NCI-H345 treated with DMSO at 0.1 percent for 48 hours (cell line): Measurements from ENCODE around the gene ATG5.
"Not testable (repeated sequence)": the region's sequence is repeated elsewhere in the genome, so short reads cannot be mapped to it uniquely, and the experiment has no call there.

Experiments
- DNase-seq: peaks from one replicate; lab custom pipeline; 2025; ENCODE audit not compliant: unreplicated experiment; lab: John Stamatoyannopoulos, UW

ATG5 gene

GRCh38 chr6:106259748-106260147 lies 65.8 kb downstream of the ATG5 start:
- DNase-seq, result not testable (repeated sequence)

GRCh38 chr6:106258726-106259125 lies 66.8 kb downstream of the ATG5 start:
- DNase-seq, result no peak

GRCh38 chr6:106257195-106257594 lies 68.4 kb downstream of the ATG5 start:
- no peak for DNase-seq

GRCh38 chr6:106256201-106256968 lies 69.2 kb downstream of the ATG5 start:
- DNase-seq, result no peak

GRCh38 chr6:106255306-106255705 lies 70.3 kb downstream of the ATG5 start:
- no peak for DNase-seq

GRCh38 chr6:106254636-106255035 lies 70.9 kb downstream of the ATG5 start:
- no peak for DNase-seq

GRCh38 chr6:106253731-106254130 lies 71.8 kb downstream of the ATG5 start:
- DNase-seq, result no peak

- DNase-seq, result no peak
These were observed 72.4 kb downstream of the ATG5 start for GRCh38 chr6:106253172-106253571.

- no peak for DNase-seq
These were observed 72.9 kb downstream of the ATG5 start for GRCh38 chr6:106252687-106253086.

- DNase-seq, result not testable (repeated sequence)
These were observed 73.9 kb downstream of the ATG5 start for GRCh38 chr6:106251531-106252255.

GRCh38 chr6:106250953-106251352 lies 74.6 kb downstream of the ATG5 start:
- DNase-seq, result no peak

- no peak for DNase-seq
These were observed 75.9 kb downstream of the ATG5 start for GRCh38 chr6:106249658-106250057.

- DNase-seq, result no peak
These were observed 77.8 kb downstream of the ATG5 start for GRCh38 chr6:106247733-106248132.

GRCh38 chr6:106247293-106247692 lies 78.3 kb downstream of the ATG5 start:
- DNase-seq, result no peak

- DNase-seq, result no peak
These were observed 80.6 kb downstream of the ATG5 start for GRCh38 chr6:106244931-106245330.

- DNase-seq, result no peak
These were observed 81.0 kb downstream of the ATG5 start for GRCh38 chr6:106244521-106244920.

GRCh38 chr6:106243261-106243660 lies 82.3 kb downstream of the ATG5 start:
- no peak for DNase-seq

- no peak for DNase-seq
These were observed 84.1 kb downstream of the ATG5 start for GRCh38 chr6:106241498-106241897.

- no peak for DNase-seq
These were observed 88.3 kb downstream of the ATG5 start for GRCh38 chr6:106237286-106237685.

- DNase-seq, result not testable (repeated sequence)
These were observed 95.6 kb downstream of the ATG5 start for GRCh38 chr6:106229876-106230445.

GRCh38 chr6:106227612-106228507 lies 97.7 kb downstream of the ATG5 start:
- no peak for DNase-seq
